Caco-2 (cell line): ENCODE data around the gene CEP164. TPM values are rescaled to one million over a fixed set of nuclear protein-coding genes. Genes with fewer than 3 reads are reported as not detected.

ENCODE experiments used
- BruUV-seq: library from RNA; stranded (reverse); fragments of 400-500 nt; replicated peaks from 2 replicates; lab custom pipeline; 2021; lab: Mats Ljungman, UMichigan
- CTCF ChIA-PET: fragments of 300-600 bp; sonication (Branson Sonifier 250); formaldehyde crosslinking; loops from one replicate; lab custom pipeline; 2022; ENCODE audit warnings: antibody characterized with exemption; lab: Charles Lee
- POLR2A ChIA-PET: fragments of 300-600 bp; sonication (Branson Sonifier 250); formaldehyde crosslinking; loops from one replicate; lab custom pipeline; 2022; ENCODE audit warnings: antibody characterized with exemption; lab: Charles Lee
- DNase-seq, 2 experiments: peaks; one replicate each; pipeline versions ENCODE4 v3.0.0 to v3.0.0-alpha.2; 2020 to 2022
- H3K27me3 ChIP-seq: replicated peaks from 2 replicates; pipeline ENCODE4 v1.6.0; 2011; ENCODE audit warnings: low read length; ENCODE audit not compliant: control insufficient read depth, insufficient read depth
- H3K36me3 ChIP-seq: 2 replicates; pipeline ENCODE4 v1.5.1; 2011; ENCODE audit warnings: low read length; ENCODE audit not compliant: control insufficient read depth, insufficient read depth
- H3K4me1 ChIP-seq: fragments of 250-450 bp; sonication (Bioruptor Pico); 2 replicates; pipeline ENCODE4 v1.5.1; 2020; ENCODE audit warnings: mild to moderate bottlenecking
- H3K4me3 ChIP-seq: 2 replicates; pipeline ENCODE4 v1.5.1; 2011; ENCODE audit warnings: low read depth, mild to moderate bottlenecking, control low read depth, low read length
- H3K9me3 ChIP-seq: fragments of 250-450 bp; sonication (Bioruptor Pico); 2 replicates; pipeline ENCODE4 v1.5.1; 2020; ENCODE audit warnings: mild to moderate bottlenecking, moderate library complexity
- H3K27ac Mint-ChIP-seq: one replicate; pipeline ENCODE4 v1.8.0; 2022; ENCODE audit warnings: mixed read lengths; ENCODE audit not compliant: unreplicated experiment
- H3K27me3 Mint-ChIP-seq: one replicate; pipeline ENCODE4 v1.8.0; 2022; ENCODE audit warnings: mixed read lengths; ENCODE audit not compliant: insufficient read depth, unreplicated experiment
- H3K36me3 Mint-ChIP-seq: one replicate; pipeline ENCODE4 v1.8.0; 2022; ENCODE audit warnings: mild to moderate bottlenecking, mixed read lengths; ENCODE audit not compliant: insufficient read depth, unreplicated experiment
- H3K4me1 Mint-ChIP-seq: one replicate; pipeline ENCODE4 v1.8.0; 2022; ENCODE audit warnings: low read depth, mixed read lengths; ENCODE audit not compliant: unreplicated experiment
- H3K4me3 Mint-ChIP-seq: one replicate; pipeline ENCODE4 v1.8.0; 2022; ENCODE audit warnings: mild to moderate bottlenecking, moderate library complexity, mixed read lengths; ENCODE audit not compliant: unreplicated experiment
- H3K9me3 Mint-ChIP-seq: one replicate; pipeline ENCODE4 v1.8.0; 2022; ENCODE audit warnings: mixed read lengths; ENCODE audit not compliant: unreplicated experiment
- CTCF ChIP-seq, 2 experiments: fragments of 200-600 bp in 1 of 2; IDR thresholded peaks; 1 replicate in 1 of 2; 2 replicates in 1 of 2; pipeline versions ENCODE4 v1.5.1 to v1.8.0; 2011 to 2022; ENCODE audit warnings: antibody characterized with exemption in 1 of 2, control low read depth in 1 of 2, inconsistent platforms in 1 of 2, low read depth in 1 of 2, low read length in 1 of 2, mild to moderate bottlenecking in 1 of 2, moderate library complexity in 1 of 2; ENCODE audit not compliant: insufficient read depth in 1 of 2, severe bottlenecking in 1 of 2, unreplicated experiment in 1 of 2
- intact Hi-C: fragments of 100-400 bp; cut with micrococcal nuclease; formaldehyde crosslinking; loops from one replicate; pipeline ENCODE4 v1.10.0; 2022; ENCODE audit not compliant: unreplicated experiment
- total RNA-seq: library from RNA; stranded (reverse); gene quantifications from 2 replicates; pipeline ENCODE4 v1.2.3, GENCODE V29; 2022

CEP164 gene
- total RNA-seq, 1 experiment from 2014 or later: 48.9 TPM

DNA sequence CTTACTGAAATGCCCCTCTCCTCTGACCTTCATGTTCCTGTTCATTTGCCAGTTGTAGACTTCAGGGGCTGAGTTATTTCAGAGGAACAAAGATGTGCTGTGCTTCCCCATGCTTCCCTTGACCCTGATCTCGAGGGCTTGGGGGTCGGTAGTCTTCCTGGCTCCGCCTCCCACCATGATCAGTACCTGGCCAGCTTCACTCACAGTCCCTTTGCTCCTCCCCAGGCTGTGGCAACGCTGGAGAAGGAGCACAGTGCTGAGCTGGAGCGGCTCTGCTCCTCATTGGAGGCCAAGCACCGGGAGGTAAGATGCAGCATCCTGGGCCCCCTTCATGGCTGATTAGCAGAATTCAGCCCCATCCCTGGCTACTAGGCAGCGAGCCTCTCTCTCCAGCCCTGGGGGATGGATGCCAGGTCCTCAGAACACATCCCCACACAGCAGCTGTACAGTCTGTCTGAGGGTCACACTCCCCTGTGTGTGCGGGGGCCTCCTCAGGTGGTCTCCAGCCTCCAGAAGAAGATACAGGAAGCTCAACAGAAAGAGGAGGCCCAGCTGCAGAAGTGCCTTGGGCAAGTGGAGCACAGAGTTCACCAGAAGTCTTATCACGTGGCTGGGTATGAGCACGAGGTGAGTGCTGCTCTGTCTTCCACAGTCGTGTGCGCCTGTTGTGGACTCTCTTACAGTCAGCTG is 64.5 kb downstream of the CEP164 start:
- ChIA-PET POLR2A (no interaction called here), CTCF (no interaction called here)
- H3K4me1 Mint-ChIP-seq: no peaks in the 10 kb centered on the region
- no peaks in the 10 kb centered on the region for H3K4me1 ChIP-seq
- peaks cover 2% of the 10 kb centered on the region for H3K36me3 ChIP-seq
- peak in 1 of 2 experiments; percentile 27 for DNase-seq
- TF ChIP-seq CTCF (IDR thresholded peaks at IDR 0.05; ENCODE audit: insufficient read depth in 1 of 2, low read depth in 1 of 2, low read length in 1 of 2, severe bottlenecking in 1 of 2, unreplicated experiment in 1 of 2): no peak
- H3K27ac Mint-ChIP-seq: no peak overlapping the region
- H3K27me3 Mint-ChIP-seq: no peaks in the 10 kb centered on the region
- intact Hi-C loops: no loop called here
- peaks cover 20% of the 10 kb centered on the region for H3K36me3 Mint-ChIP-seq
- no peak overlapping the region for H3K4me3 ChIP-seq
- H3K27me3 ChIP-seq: no peaks in the 10 kb centered on the region
- H3K4me3 Mint-ChIP-seq: no peak overlapping the region
- no peaks in the 10 kb centered on the region for H3K9me3 ChIP-seq
- BruUV-seq: no TSS peak
- H3K9me3 Mint-ChIP-seq: no peaks in the 10 kb centered on the region

- intact Hi-C loops: no loop called here
- peaks cover 3% of the 10 kb centered on the region for H3K36me3 ChIP-seq
- Mint-ChIP-seq H3K27me3 (no peaks in the 10 kb centered on the region), H3K36me3 (peaks cover 29% of the 10 kb centered on the region), H3K9me3 (no peaks in the 10 kb centered on the region), H3K4me3 (no peak overlapping the region), H3K4me1 (no peaks in the 10 kb centered on the region), H3K27ac (no peak overlapping the region)
- POLR2A ChIA-PET: no interaction called here
- CTCF ChIA-PET: no interaction called here
- TF ChIP-seq CTCF (IDR thresholded peaks at IDR 0.05; ENCODE audit: insufficient read depth in 1 of 2, low read depth in 1 of 2, low read length in 1 of 2, severe bottlenecking in 1 of 2, unreplicated experiment in 1 of 2): no peak
- H3K4me1 ChIP-seq: no peaks in the 10 kb centered on the region
- no TSS peak for BruUV-seq
- H3K27me3 ChIP-seq: no peaks in the 10 kb centered on the region
- no peak overlapping the region for H3K4me3 ChIP-seq
- H3K9me3 ChIP-seq: peaks cover 2% of the 10 kb centered on the region
- DNase-seq: peak in 1 of 2 experiments; percentile 27
Measured at GRCh38 chr11:117392979-117393378, 65.3 kb downstream of the CEP164 start.

- CTCF ChIA-PET: interaction anchor here (0.6 to 1.2 kb wide), 2 partner anchors 32 to 96 kb away, joined by 3 read pairs; no protein-coding TSS in a partner anchor
- intact Hi-C loops: no loop called here
- H3K4me1 ChIP-seq: no peaks in the 10 kb centered on the region
- Mint-ChIP-seq H3K27ac (no peak overlapping the region), H3K36me3 (peaks cover 40% of the 10 kb centered on the region), H3K4me1 (no peaks in the 10 kb centered on the region), H3K27me3 (no peaks in the 10 kb centered on the region), H3K4me3 (no peak overlapping the region), H3K9me3 (no peaks in the 10 kb centered on the region)
- BruUV-seq: no TSS peak
- POLR2A ChIA-PET: no interaction called here
- H3K9me3 ChIP-seq: peaks cover 14% of the 10 kb centered on the region
- no peaks in the 10 kb centered on the region for H3K27me3 ChIP-seq
- DNase-seq: peak in 1 of 2 experiments; percentile 35
- TF ChIP-seq CTCF (IDR thresholded peaks at IDR 0.05; ENCODE audit: insufficient read depth in 1 of 2, low read depth in 1 of 2, low read length in 1 of 2, severe bottlenecking in 1 of 2, unreplicated experiment in 1 of 2): no peak
- H3K4me3 ChIP-seq: no peak overlapping the region
- H3K36me3 ChIP-seq: peaks cover 7% of the 10 kb centered on the region
Measured at GRCh38 chr11:117394221-117394925, 66.7 kb downstream of the CEP164 start.
